Ishikawa (cell line): ENCODE data around the gene CUL2.

Source experiments
- EP300 ChIP-seq: IDR thresholded peaks from 2 replicates; pipeline ENCODE4 v1.6.1; 2012; ENCODE audit warnings: borderline replicate concordance
- FOXM1 ChIP-seq: IDR thresholded peaks from 2 replicates; pipeline ENCODE4 v1.6.1; 2012; ENCODE audit warnings: low read depth, borderline replicate concordance
- TAF1 ChIP-seq: IDR thresholded peaks from 2 replicates; pipeline ENCODE4 v1.6.1; 2012; ENCODE audit warnings: low read depth, mild to moderate bottlenecking
- TCF12 ChIP-seq: IDR thresholded peaks from 2 replicates; pipeline ENCODE4 v1.6.1; 2012; ENCODE audit warnings: low read depth
- TEAD4 ChIP-seq: IDR thresholded peaks from 2 replicates; pipeline ENCODE4 v1.6.1; 2012
- YY1 ChIP-seq: IDR thresholded peaks from 2 replicates; pipeline ENCODE4 v1.6.1; 2012; ENCODE audit warnings: low read depth
- TF ChIP-seq, protein P1 (sequence below): IDR thresholded peaks from 2 replicates; pipeline ENCODE4 v1.6.1; 2012
- TF ChIP-seq, protein P2 (sequence below): IDR thresholded peaks from 2 replicates; pipeline ENCODE4 v1.6.1; 2012; ENCODE audit warnings: low read depth, mild to moderate bottlenecking

DNA sequence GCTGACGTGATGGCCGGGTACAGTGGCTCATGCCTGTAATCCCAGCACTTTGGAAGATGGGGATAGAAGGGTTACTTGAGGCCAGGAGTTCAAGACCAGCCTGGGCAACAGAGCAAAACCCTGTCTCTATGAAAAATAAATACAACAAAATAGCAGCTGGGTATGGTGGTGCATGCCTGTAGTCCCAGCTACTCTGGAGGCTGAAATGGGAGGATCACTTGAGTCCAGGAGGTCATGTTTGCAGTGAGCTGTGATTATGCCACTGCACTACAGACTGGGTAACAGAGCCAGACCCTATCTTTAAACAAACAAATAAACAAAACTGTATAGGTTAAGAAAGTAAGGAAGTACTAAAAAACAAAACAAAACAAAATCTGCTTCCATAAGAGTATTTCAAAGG is 6.2 kb upstream of the CUL2 start:
- no peak for TF ChIP-seq EP300
- no peak for TF ChIP-seq FOXM1
- no peak for TF ChIP-seq YY1
- TF ChIP-seq, protein P1, sequence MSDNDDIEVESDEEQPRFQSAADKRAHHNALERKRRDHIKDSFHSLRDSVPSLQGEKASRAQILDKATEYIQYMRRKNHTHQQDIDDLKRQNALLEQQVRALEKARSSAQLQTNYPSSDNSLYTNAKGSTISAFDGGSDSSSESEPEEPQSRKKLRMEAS: no peak
- TF ChIP-seq, protein P2, sequence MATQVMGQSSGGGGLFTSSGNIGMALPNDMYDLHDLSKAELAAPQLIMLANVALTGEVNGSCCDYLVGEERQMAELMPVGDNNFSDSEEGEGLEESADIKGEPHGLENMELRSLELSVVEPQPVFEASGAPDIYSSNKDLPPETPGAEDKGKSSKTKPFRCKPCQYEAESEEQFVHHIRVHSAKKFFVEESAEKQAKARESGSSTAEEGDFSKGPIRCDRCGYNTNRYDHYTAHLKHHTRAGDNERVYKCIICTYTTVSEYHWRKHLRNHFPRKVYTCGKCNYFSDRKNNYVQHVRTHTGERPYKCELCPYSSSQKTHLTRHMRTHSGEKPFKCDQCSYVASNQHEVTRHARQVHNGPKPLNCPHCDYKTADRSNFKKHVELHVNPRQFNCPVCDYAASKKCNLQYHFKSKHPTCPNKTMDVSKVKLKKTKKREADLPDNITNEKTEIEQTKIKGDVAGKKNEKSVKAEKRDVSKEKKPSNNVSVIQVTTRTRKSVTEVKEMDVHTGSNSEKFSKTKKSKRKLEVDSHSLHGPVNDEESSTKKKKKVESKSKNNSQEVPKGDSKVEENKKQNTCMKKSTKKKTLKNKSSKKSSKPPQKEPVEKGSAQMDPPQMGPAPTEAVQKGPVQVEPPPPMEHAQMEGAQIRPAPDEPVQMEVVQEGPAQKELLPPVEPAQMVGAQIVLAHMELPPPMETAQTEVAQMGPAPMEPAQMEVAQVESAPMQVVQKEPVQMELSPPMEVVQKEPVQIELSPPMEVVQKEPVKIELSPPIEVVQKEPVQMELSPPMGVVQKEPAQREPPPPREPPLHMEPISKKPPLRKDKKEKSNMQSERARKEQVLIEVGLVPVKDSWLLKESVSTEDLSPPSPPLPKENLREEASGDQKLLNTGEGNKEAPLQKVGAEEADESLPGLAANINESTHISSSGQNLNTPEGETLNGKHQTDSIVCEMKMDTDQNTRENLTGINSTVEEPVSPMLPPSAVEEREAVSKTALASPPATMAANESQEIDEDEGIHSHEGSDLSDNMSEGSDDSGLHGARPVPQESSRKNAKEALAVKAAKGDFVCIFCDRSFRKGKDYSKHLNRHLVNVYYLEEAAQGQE: no peak
- TF ChIP-seq TCF12: no peak
- TF ChIP-seq TEAD4: no peak
- TF ChIP-seq TAF1: no peak
